Right kidney (tissue), 1 donor: ENCODE measurements around the gene PPP3CB.

ENCODE experiments used
- DNase-seq: peaks from one replicate; pipeline ENCODE4 v3.0.0-alpha.2; 2016

PPP3CB gene

GRCh38 chr10:73485320-73485719, 10.5 kb downstream of the PPP3CB start:
- DNase-seq, result no peak

- DNase-seq, result no peak
Observed at GRCh38 chr10:73480158-73480557, 15.7 kb downstream of the PPP3CB start.

DNA sequence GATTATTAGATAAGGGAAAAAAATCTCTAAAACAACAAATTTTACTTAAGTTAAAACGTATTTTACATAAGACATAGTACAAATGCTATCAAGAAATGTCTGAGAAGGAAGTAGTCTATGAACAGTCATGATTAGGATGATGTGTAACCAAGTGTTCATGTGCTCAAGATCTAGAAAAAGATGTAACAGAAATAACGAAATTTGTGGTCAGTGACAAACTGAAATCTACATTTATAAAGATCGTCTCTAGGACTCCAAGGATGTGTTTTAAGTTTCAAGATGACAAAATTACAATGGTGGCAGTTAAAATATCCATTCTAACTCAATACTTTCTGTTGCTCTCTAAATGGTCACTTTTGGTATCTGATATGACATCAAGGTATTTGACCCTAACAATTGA, 17.2 kb downstream of the PPP3CB start:
- DNase-seq, result no peak

GRCh38 chr10:73471226-73471625, 24.6 kb downstream of the PPP3CB start:
- no peak for DNase-seq

GRCh38 chr10:73469579-73469978, 26.2 kb downstream of the PPP3CB start:
- no peak for DNase-seq

- DNase-seq, result no peak
Observed at GRCh38 chr10:73467206-73467605, 28.6 kb downstream of the PPP3CB start.

- no peak for DNase-seq
Observed at GRCh38 chr10:73465978-73466726, 29.7 kb downstream of the PPP3CB start.

DNA sequence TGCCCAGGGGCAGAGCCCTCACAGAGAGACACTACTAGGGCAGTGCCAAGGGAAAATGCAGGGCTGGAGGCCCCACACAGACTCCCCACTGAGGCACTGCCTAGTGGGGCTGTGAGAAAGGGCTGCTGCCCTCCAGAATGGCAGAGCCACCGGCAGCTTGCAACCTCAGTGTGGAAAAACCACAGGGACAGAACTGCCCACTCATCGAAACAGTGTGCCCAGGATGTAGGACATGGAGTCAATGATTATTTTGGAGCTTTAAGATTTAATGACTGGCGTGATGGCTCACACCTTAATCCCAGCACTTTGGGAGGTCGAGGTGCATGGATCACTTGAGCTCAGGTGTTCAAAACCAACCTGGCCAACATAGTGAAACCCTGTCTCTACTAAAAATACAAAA, 34.9 kb downstream of the PPP3CB start:
- no peak for DNase-seq

GRCh38 chr10:73459683-73460314, 36.0 kb downstream of the PPP3CB start:
- no peak for DNase-seq

- DNase-seq, result no peak
Observed at GRCh38 chr10:73456187-73456890, 39.5 kb downstream of the PPP3CB start.

DNA sequence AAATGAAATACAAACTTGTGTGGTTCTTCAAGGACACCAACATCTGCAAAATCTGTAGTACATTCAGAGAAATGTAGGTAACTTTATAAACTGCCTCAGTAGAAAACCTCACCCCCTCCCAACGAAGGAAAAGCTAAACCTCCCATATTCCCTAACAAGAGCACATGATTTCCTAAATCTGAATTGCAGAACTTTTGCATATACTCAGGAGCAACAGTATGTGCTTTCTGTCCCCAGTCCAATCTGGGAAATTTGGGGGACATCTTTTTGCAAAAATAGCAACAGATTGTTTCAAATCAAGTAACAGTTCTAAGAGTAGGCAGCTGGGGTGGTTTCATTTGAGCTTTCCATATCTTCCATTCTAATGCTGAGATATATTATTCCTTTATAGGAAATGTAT, 46.7 kb downstream of the PPP3CB start:
- no peak for DNase-seq

GRCh38 chr10:73448384-73448783, 47.4 kb downstream of the PPP3CB start:
- no peak for DNase-seq

DNA sequence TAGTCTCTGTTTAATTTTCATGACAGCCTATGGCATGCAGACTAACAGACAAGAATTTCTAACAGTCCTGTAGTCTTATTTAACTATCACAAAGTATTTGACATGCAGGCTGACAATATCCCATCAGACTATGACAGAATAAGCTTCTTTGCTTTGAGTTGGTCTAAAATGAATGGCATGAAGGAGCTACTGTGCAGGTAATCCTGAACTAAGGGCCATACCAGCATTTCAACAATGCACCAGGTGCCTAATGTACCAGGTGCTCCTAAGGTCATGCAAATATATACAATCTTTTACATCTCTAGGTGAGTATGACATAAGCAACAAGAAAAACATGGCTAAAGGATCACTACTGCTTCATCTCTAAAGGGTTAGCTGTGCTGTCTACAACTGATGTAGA, 48.9 kb downstream of the PPP3CB start:
- no peak for DNase-seq

DNA sequence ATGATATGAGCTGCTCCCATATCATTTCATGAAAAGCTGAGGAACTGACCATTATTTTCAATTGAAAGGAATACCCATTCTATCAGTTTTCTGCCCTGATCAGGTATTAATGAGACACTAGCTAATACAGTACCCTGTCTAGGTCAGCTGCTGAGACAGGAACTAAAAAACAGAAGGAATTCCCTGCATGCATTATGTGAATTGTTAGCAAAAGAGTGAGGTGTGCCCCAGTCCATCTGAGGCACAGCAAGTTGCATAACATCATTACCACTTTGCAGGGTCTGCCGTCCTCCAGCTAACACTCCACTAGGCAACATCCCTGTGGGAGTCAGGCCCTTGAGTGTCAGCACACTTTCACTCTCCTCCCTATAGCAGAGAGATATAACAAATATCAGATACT, 51.4 kb downstream of the PPP3CB start:
- no peak for DNase-seq

DNA sequence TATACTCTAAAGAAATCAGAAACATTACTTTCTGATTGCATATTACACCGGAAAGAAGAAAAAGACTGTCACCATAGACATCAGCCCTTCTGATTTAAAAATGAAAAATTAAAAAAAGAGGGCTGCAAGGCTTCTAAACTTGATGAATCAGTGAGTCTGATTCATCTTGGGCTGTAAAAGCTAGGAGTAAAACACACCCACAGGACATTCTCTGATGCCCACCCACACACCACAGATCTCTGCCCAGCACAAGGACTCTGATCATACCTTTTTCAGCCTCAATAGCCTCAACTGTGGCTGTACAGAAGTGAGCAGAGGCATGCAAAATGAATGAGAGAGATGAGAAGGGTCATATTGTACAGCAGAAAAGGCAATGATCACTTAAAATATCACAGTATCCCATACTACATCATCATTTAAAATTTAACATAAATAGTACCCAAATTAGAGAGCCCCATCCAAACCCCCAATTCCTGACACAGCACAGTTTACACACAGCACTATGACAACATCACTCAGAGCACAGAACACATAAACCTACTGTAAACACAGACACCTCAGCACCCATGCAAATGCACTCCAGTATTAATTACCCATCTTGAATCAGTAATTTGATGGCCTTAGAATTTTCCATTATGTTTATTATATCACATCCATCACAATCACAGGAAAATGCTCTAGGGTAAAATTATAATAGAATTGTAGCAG, 56.1 kb downstream of the PPP3CB start:
- no peak for DNase-seq

DNA sequence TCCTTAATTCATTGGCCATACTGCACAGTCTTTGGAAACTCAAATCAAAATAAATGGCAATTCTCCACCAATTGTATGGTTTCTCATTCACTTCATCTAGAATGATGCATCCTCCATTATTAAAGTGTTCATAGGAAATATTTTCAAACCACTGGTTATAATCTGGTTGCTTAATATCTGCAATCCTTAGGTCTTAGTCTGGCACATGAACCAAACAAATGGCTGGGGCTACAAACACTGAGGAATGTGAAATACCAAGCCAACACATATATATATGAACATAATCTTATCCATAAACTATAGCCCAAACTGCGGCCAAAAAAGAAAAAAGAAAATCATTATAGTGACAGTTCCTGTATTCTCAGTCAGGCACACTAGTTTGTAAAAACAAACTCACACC, 56.8 kb downstream of the PPP3CB start:
- no peak for DNase-seq

- DNase-seq, result no peak
Observed at GRCh38 chr10:73433538-73433867, 62.3 kb downstream of the PPP3CB start, which contains the start of gene MSS51. TSS of gene MSS51 (minus strand) at chr10:73433561. CDS start at chr10:73428284, 5,277 bp downstream.

- DNase-seq, result no peak
Observed at GRCh38 chr10:73432646-73433537, 62.9 kb downstream of the PPP3CB start.

- no peak for DNase-seq
Observed at GRCh38 chr10:73426318-73426717, 69.5 kb downstream of the PPP3CB start.

- DNase-seq, result no peak
Observed at GRCh38 chr10:73424478-73424877, 71.3 kb downstream of the PPP3CB start.

- DNase-seq, result no peak
Observed at GRCh38 chr10:73423309-73423708, 72.5 kb downstream of the PPP3CB start.

DNA sequence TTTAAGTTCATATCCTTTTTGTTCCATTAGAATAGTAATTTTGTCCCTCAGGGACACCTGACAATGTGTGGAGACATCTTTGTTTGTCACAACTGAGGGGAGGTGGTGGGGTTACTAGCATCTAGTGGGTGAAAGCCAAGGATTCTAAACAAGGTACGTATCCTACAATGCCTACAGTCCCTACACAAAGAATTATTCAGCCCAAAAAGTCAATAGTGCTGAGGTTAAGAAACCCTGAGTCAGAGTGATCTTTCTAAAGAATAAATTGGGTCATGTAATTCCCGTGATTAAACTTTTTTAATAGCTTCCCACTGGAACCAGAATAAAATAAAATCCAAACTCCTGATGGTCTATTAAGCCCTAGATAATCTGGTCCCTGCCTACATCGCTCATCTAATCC, 79.3 kb downstream of the PPP3CB start:
- no peak for DNase-seq
